Left colon (tissue), 2 donors: ENCODE data around the gene SMARCC2. TPM values are rescaled to one million over a fixed set of nuclear protein-coding genes. Genes with fewer than 3 reads are reported as not detected.

Experiments
- ATAC-seq: fragments of 200-7000 bp; cut with Tn5 transposase; one replicate; pipeline ENCODE4 v1.9.1; 2020; ENCODE audit warnings: mild to moderate bottlenecking, moderate library complexity
- DNase-seq, 2 donors: peaks; one replicate each; pipeline ENCODE4 v3.0.0-alpha.2; 2020
- intact Hi-C, 2 donors: fragments of 100-400 bp; cut with DNase I in 1 of 2; cut with micrococcal nuclease in 1 of 2; formaldehyde crosslinking; loops; one replicate each; pipeline versions ENCODE4 v1.11.2 to v1.14.0; 2022; cut with DNase I, micrococcal nuclease
- total RNA-seq, 2 donors: library from RNA; stranded (reverse); fragmentation: NEBNext Ultra II Directional; extraction: Animal tissue kit (Norgen Biotek cat#: 25700); gene quantifications; one replicate each; pipeline ENCODE4 v1.2.1, GENCODE V29; 2021
- donor health status: DM: no; HTN: no; CAD: no.
- donor health status: DM: yes; HTN: yes; CAD: no.

The SMARCC2 gene
- total RNA-seq, 2 donors from 2014 or later: 81.7 to 85.6 TPM

DNA sequence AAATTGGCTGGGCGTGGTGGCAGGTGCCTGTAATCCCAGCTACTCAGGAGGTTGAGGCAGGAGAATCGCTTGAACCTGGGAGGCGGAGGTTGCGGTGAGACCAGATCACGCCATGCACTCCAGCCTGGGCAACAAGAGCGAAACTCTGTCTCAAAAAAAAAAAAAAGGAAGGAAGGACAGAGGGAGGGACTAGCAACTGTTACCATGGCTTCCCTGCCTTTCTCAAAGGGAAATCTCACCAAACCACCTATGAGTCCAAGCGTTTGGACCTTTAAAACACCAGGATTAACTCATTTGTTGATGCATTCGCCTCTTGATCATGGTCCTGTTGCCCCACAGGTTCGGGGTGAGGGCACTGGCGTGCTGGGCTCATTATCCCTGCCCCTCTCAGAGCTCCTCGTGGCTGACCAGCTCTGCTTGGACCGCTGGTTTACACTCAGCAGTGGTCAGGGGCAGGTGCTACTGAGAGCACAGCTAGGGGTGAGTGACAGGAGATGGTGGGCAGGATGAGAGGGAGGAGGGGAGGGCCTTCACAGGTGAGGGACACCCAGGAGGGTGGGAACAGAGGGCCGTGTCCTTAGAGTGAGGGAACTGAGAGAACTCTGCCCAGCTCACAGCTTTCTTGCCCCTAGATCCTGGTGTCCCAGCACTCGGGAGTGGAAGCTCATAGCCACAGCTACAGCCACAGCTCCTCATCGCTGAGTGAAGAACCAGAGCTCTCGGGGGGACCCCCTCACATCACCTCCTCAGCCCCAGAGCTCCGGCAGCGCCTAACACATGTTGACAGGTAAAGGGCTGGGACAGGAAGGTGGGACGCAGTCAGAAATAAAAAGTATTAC is 47.1 kb downstream of the SMARCC2 start:
- ATAC-seq: no peak
- intact Hi-C loops: no loop called here
- peak in 1 of 2 donors; percentile 23 for DNase-seq

GRCh38 chr12:56137853-56138571 is 51.3 kb downstream of the SMARCC2 start:
- DNase-seq (no peak), ATAC-seq (no peak)
- intact Hi-C loops: no loop called here

DNA sequence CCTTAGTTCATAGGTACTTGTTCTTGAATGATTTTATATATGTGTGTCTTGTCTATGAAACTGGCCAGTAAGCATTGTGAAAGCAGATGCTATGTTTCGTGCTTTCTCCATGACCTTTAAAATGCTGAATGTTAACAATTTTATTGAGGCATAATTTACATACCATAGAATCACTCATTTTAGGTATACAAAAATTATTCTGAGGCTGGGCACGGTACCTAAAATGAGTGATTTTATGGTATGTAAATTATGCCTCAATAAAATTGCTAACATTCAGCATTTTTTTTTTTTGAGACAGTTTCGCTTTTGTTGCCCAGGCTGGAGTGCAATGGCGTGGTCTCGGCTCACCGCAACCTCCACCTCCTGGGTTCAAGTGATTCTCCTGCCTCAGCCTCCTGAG is 54.4 kb downstream of the SMARCC2 start:
- no peak for ATAC-seq
- DNase-seq: no peak
- intact Hi-C loops: no loop called here

DNA sequence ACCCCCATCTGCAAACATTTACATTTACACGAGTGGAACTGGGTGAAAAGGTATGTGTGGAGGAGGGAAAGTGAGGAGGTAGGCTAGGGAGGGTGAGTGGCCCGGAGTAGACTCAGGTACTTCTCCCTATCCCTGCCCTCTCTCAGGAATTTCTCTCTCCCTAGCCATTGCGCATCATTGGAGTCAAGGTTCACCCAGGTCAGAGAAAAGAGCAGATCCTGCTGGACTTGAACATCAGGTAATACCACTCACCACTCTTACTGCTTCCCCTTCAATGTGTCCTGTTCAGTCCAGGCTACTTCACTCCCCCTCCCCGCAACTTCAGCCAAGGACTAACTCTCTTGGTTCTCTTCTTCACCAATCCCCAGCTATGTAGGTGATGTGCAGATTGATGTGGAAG is 58.4 kb downstream of the SMARCC2 start:
- ATAC-seq: no peak
- no peak for DNase-seq
- intact Hi-C loops: no loop called here

DNA sequence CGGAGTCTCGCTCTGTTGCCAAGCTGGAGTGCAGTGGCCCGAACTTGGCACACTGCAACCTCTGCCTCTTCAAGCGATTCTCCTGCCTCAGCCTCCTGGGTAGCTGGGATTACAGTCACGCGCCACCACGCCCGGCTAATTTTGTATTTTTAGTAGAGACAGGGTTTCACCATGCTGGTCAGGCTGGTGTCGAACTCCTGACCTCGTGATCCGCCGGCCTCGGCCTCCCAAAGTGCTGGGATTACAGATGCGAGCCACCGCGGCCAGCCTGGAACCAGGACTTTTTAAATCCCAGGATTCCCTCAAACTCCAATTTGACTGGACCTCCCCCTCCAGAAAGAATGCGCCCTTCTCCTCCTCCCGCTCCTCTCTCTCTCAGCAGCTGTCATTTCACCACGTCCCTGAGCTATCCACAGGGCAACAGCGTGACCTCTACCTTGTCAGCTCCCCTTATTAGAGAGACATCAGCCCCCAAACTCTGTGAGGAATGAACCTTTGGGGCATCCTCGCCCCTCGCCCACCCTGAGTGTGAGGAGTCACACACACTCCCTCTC is 59.3 kb downstream of the SMARCC2 start:
- intact Hi-C loops: loop anchor here in 1 of 2 donors (5.0 to 10.0 kb wide), 2 partner anchors 32 to 55 kb away; partner anchors contain the start of gene SMARCC2
- DNase-seq (no peak), ATAC-seq (no peak)

GRCh38 chr12:56129206-56129941 is 59.9 kb downstream of the SMARCC2 start:
- ATAC-seq: peak; percentile 37
- intact Hi-C loops: loop anchor here in 1 of 2 donors (5.0 to 10.0 kb wide), 2 partner anchors 33 to 55 kb away; partner anchors contain the start of gene SMARCC2
- peak; percentile 75 to 81 for DNase-seq

- ATAC-seq: peak; percentile 6
- intact Hi-C loops: loop anchor here in 1 of 2 donors (5.0 to 10.0 kb wide), 2 partner anchors 34 to 56 kb away; partner anchors contain the start of gene SMARCC2
- DNase-seq: no peak
Measured at GRCh38 chr12:56128670-56129205, 60.5 kb downstream of the SMARCC2 start.

DNA sequence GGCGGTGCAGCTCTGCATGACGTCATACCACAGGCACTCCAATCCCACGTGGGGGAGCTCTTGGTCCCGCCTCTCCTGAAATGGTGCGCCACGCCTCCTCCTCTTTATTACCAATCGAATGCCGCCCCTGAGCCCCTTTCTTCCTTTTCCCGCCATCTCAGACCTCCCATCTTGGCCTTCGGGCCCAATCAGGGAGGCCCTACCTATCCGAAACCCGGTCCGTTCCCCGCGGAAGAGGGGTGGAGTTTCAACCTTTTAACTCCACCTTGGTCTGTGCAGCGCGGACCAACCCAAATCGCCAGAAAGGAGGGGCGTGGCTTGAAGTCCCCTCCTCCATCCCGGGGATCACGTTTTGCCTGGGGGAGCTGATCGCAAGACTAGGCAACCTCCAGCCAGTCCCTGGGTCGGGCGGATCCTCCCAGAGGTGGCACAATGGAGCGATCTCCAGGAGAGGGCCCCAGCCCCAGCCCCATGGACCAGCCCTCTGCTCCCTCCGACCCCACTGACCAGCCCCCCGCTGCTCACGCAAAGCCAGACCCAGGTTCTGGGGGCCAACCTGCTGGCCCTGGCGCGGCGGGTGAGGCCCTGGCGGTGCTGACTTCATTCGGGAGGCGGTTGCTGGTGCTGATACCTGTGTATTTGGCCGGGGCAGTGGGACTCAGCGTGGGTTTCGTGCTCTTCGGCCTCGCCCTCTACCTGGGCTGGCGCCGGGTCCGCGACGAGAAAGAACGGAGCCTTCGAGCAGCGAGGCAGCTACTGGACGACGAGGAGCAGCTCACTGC is 61.2 kb downstream of the SMARCC2 start, which contains the start of gene ESYT1:
TSS of gene ESYT1 (plus strand) at position 380 of the 782 bp plus-strand sequence. CDS start at position 433, 53 bp downstream.
- intact Hi-C loops: loop anchor here in 1 of 2 donors (5.0 to 10.0 kb wide), 2 partner anchors 34 to 57 kb away; partner anchors contain the start of gene SMARCC2
- ATAC-seq: peak; percentile 81
- peak; percentile 97 to 100 for DNase-seq

DNA sequence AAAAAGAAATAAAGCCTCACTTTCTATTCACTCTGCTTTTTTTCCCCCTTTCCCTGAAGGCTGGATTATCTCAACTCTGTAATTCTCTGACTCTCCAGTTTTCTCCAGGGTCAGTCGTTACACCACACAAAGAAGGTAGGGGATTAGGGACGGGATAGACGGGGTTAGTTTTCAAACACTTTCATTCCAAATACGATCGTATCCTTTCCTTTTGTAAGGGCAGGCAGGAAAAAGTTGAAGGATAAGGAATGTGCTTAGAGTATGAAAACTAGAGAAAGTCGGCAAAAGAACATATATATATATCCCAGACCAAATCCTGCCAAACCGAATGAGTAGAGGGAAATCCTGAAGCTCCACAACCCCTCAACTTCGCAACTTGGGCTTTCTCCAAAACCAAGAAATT is 61.8 kb downstream of the SMARCC2 start:
- intact Hi-C loops: loop anchor here in 1 of 2 donors (5.0 to 10.0 kb wide), 2 partner anchors 35 to 57 kb away; partner anchors contain the start of gene SMARCC2

DNA sequence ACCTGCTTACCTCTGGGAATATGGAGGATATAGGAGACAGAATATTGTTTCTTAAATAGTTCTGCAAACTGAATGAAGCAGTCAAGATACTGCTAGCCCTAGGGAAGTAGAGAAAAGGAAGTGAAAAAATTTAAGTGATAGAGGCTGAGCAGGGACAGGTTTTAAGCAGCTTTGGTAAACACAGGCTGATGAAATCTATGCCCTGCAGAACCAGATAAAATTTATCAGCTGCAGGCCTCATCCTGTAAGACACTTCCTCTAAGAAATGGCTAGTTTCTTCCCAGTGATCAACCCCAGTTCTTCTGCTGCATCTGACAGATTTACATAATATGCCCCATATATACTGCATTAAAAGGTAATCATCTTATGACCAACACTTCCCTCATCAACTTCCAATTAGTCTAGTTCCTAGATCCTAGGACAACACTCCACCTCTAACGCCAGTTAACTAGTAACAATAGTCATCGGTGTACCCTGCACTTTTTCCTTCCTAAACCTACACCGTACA is 62.5 kb downstream of the SMARCC2 start:
- ATAC-seq (no peak), DNase-seq (no peak)
- intact Hi-C loops: loop anchor here in 1 of 2 donors (5.0 to 10.0 kb wide), 2 partner anchors 36 to 58 kb away; partner anchors contain the start of gene SMARCC2

More for the DNA sequence above, 61.8 kb downstream of the SMARCC2 start:
- DNase-seq: no peak
- no peak for ATAC-seq

- ATAC-seq (no peak), DNase-seq (no peak)
- intact Hi-C loops: loop anchor here in 1 of 2 donors (10.0 kb wide), 1 partner anchor 61 kb away; the partner anchor contains the start of gene SMARCC2
Measured at GRCh38 chr12:56124133-56124532, 65.2 kb downstream of the SMARCC2 start.

DNA sequence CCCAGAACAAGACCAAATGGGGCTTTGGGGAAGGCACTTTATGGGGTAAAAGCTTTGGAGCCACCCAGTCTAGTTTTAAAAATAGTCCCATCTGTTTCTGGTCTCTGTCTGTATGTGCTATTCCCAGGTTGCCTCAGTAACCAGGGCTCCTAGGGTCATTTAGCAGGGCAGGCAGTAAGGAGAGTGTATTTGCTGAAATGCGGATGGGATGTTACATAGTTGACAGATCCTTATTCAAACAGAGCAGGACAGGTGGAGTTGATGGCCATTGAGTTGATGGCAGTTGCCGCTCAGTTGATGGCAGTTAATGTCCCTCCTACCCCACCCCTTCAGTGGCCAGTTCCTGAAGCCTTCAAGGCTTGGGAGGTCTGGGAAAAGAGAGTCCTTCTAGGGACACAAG is 66.6 kb downstream of the SMARCC2 start:
- no peak for DNase-seq
- no peak for ATAC-seq
- intact Hi-C loops: loop anchor here in 1 of 2 donors (10.0 kb wide), 1 partner anchor 62 kb away; the partner anchor contains the start of gene SMARCC2

GRCh38 chr12:56121204-56121870 is 67.9 kb downstream of the SMARCC2 start:
- ATAC-seq (no peak), DNase-seq (no peak)
- intact Hi-C loops: loop anchor here in 1 of 2 donors (10.0 kb wide), 1 partner anchor 63 kb away; the partner anchor contains the start of gene SMARCC2

- no peak for DNase-seq
- intact Hi-C loops: loop anchor here in 1 of 2 donors (10.0 kb wide), 1 partner anchor 64 kb away; the partner anchor contains the start of gene SMARCC2
Measured at GRCh38 chr12:56120158-56120846, 69.0 kb downstream of the SMARCC2 start.

DNA sequence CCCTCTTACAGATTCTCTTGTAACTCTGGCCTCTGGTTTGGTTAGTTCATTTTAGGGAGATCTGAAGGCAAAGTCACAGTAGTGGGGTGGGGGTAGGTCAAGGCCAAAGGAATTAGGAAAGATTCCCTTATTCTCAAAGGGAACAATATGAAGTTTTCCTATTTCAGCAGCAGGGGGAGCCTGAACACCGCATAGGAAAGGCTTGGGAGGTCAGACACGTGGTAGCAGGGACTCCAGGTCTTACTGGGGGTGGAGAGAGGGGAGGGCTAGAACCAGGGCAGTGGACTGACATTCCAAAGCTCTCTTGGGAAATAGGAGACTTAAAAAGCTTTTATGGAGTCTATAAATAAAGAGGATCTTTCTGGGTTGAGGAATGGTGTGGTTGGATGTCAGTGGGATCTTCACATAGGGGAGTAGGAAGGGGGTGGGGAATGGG is 69.9 kb downstream of the SMARCC2 start:
- ATAC-seq (peak; percentile 32), DNase-seq (peak; percentile 59 to 87)
- intact Hi-C loops: no loop called here

More at GRCh38 chr12:56120158-56120846, 69.0 kb downstream of the SMARCC2 start:
- no peak for ATAC-seq
